HepG2 (cell line): ENCODE data around the gene RAB34. TPM values are rescaled to one million over a fixed set of nuclear protein-coding genes. Genes with fewer than 3 reads are reported as not detected.

ENCODE experiments used
- AKNA ChIP-seq: sonication (generic); formaldehyde crosslinking; IDR thresholded peaks from 2 replicates; pipeline ENCODE4 v1.4.0; 2020; ENCODE audit warnings: missing genetic modification reagents, borderline replicate concordance
- ATF7-NPFF ChIP-seq: sonication (generic); formaldehyde crosslinking; IDR thresholded peaks from 2 replicates; pipeline ENCODE4 v1.8.1; 2023; ENCODE audit warnings: mild to moderate bottlenecking, low read depth, missing genetic modification reagents, moderate library complexity
- BHLHE40 ChIP-seq: IDR thresholded peaks from 2 replicates; pipeline ENCODE4 v1.6.1; 2011; ENCODE audit warnings: low read length, improper control_type of control experiment
- CEBPB ChIP-seq: IDR thresholded peaks from 2 replicates; pipeline ENCODE4 v1.6.1; 2011; ENCODE audit warnings: low read depth, low read length, improper control_type of control experiment, borderline replicate concordance
- DNMT3B ChIP-seq: conservative IDR thresholded peaks from 2 replicates; pipeline ENCODE4 v1.6.1; 2016; ENCODE audit warnings: missing biosample characterization, control low read depth
- HOXA5 ChIP-seq: sonication (generic); formaldehyde crosslinking; IDR thresholded peaks from 2 replicates; pipeline ENCODE4 v1.4.0; 2020; ENCODE audit warnings: missing genetic modification reagents
- KDM5A ChIP-seq: fragments of 200-600 bp; sonication (generic); IDR thresholded peaks from 2 replicates; pipeline ENCODE4 v1.7.0; 2018; ENCODE audit warnings: antibody characterized with exemption, mild to moderate bottlenecking, low read length, borderline replicate concordance
- KLF6 ChIP-seq: IDR thresholded peaks from 2 replicates; pipeline ENCODE4 v1.8.0; 2016; ENCODE audit warnings: missing biosample characterization, missing genetic modification reagents
- NCOA5 ChIP-seq: sonication (generic); formaldehyde crosslinking; IDR thresholded peaks from 2 replicates; pipeline ENCODE4 v1.4.0; 2020; ENCODE audit warnings: missing genetic modification reagents
- PHF5A ChIP-seq: IDR thresholded peaks from one replicate; pipeline ENCODE4 v1.6.1; 2018; ENCODE audit warnings: low read depth, missing genetic modification reagents; ENCODE audit not compliant: unreplicated experiment
- PHF8 ChIP-seq: sonication (generic); formaldehyde crosslinking; IDR thresholded peaks from 2 replicates; pipeline ENCODE4 v1.5.0; 2020; ENCODE audit warnings: missing genetic modification reagents
- RBFOX2 ChIP-seq: fragments of 200-400 bp; formaldehyde crosslinking; IDR thresholded peaks from 2 replicates; pipeline ENCODE4 v1.6.1; 2017; ENCODE audit warnings: low read depth, mild to moderate bottlenecking, low read length
- RBM39 ChIP-seq: fragments of 200-400 bp; formaldehyde crosslinking; IDR thresholded peaks from one replicate; pipeline ENCODE4 v1.6.1; 2018; ENCODE audit warnings: antibody characterized with exemption, mild to moderate bottlenecking, low read depth, low read length; ENCODE audit not compliant: poor library complexity, severe bottlenecking
- SALL1 ChIP-seq: sonication (generic); formaldehyde crosslinking; IDR thresholded peaks from 2 replicates; pipeline ENCODE4 v1.8.0; 2022; ENCODE audit warnings: mild to moderate bottlenecking, missing genetic modification reagents
- SAP130 ChIP-seq: IDR thresholded peaks from 2 replicates; pipeline ENCODE4 v1.6.1; 2016; ENCODE audit warnings: low read depth
- SETDB1 ChIP-seq: sonication (generic); formaldehyde crosslinking; IDR thresholded peaks from 2 replicates; pipeline ENCODE4 v1.5.1; 2020; ENCODE audit warnings: missing genetic modification reagents, mild to moderate bottlenecking, borderline replicate concordance
- TCF7 ChIP-seq: sonication (generic); IDR thresholded peaks from 2 replicates; pipeline ENCODE4 v1.6.1; 2016; ENCODE audit warnings: antibody characterized with exemption, low read depth
- ZNF883 ChIP-seq: sonication (generic); formaldehyde crosslinking; IDR thresholded peaks from 2 replicates; pipeline ENCODE4 v1.5.1; 2020; ENCODE audit warnings: mild to moderate bottlenecking, missing genetic modification reagents; ENCODE audit errors: not compliant biosample characterization
- polyA plus RNA-seq, 8 experiments: library from polyadenylated mRNA; depleted of rRNA in 3 of 8; stranded (reverse) in 7 of 8; unstranded in 1 of 8; fragments of >200 nt; fragmentation: Illumina TruSeq in 4 of 8; extraction: Trizol in 4 of 8; gene quantifications; 2 replicates each; pipeline versions ENCODE4 v1.2.1 to v1.2.3, GENCODE V29; 2011 to 2016; ENCODE audit warnings: low read depth in 4 of 8, missing spikeins in 1 of 8, mixed read lengths in 1 of 8; ENCODE audit not compliant: insufficient read depth in 1 of 8
- total RNA-seq, 5 experiments: library from RNA; depleted of rRNA; stranded (reverse); fragments of >200 nt; fragmentation: Illumina TruSeq; extraction: Trizol; gene quantifications; 2 replicates each; pipeline ENCODE4 v1.2.3, GENCODE V29; 2016; ENCODE audit warnings: low read depth in 1 of 5
- TF ChIP-seq, protein P1 (sequence below), 2 experiments: IDR thresholded peaks; 2 replicates each; pipeline ENCODE4 v1.6.1; 2011 to 2012; ENCODE audit warnings: low read length in 2 of 2, borderline replicate concordance in 1 of 2, low read depth in 1 of 2, mild to moderate bottlenecking in 1 of 2, moderate library complexity in 1 of 2
- TF ChIP-seq, protein P2 (sequence below): sonication (generic); formaldehyde crosslinking; IDR thresholded peaks from 2 replicates; pipeline ENCODE4 v1.4.0; 2020; ENCODE audit warnings: missing genetic modification reagents; ENCODE audit errors: not compliant biosample characterization

The RAB34 gene
- total and polyA plus RNA-seq, 2 of the 13 experiments (the other 11 are each of a cell fraction or from before 2014, with no cell fraction given), result 0.49 TPM; not detected in 1

DNA sequence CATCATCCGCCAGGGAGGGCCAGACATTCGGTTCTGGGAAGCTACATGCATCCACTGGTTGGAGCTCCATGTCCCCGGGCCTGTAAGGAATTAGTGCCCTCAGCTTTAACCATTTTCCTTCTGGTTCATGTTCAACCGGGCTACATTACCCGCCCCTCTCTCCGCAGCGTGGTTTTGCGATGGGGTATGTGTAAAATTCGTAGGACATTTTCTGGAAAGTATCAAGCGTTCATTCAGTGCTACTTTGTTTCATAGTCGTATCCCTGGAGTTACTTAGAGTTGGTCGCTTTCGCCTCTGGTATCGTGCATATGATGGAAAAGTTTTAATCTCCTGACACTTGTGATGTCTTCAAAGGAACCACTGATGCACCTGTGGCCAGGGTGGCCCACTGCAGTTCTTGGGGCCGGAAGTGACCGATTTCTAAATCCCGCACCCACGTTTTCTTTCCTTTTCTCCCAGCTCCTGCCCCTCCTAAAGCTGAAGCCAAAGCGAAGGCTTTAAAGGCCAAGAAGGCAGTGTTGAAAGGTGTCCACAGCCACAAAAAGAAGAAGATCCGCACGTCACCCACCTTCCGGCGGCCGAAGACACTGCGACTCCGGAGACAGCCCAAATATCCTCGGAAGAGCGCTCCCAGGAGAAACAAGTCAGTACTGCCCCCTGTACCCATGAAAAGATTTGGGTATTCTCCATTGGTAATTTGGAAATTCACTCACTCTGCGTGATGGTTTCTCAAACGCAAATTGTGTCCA is 2.8 kb upstream of the RAB34 start (continued):
- TF ChIP-seq, protein P1, sequence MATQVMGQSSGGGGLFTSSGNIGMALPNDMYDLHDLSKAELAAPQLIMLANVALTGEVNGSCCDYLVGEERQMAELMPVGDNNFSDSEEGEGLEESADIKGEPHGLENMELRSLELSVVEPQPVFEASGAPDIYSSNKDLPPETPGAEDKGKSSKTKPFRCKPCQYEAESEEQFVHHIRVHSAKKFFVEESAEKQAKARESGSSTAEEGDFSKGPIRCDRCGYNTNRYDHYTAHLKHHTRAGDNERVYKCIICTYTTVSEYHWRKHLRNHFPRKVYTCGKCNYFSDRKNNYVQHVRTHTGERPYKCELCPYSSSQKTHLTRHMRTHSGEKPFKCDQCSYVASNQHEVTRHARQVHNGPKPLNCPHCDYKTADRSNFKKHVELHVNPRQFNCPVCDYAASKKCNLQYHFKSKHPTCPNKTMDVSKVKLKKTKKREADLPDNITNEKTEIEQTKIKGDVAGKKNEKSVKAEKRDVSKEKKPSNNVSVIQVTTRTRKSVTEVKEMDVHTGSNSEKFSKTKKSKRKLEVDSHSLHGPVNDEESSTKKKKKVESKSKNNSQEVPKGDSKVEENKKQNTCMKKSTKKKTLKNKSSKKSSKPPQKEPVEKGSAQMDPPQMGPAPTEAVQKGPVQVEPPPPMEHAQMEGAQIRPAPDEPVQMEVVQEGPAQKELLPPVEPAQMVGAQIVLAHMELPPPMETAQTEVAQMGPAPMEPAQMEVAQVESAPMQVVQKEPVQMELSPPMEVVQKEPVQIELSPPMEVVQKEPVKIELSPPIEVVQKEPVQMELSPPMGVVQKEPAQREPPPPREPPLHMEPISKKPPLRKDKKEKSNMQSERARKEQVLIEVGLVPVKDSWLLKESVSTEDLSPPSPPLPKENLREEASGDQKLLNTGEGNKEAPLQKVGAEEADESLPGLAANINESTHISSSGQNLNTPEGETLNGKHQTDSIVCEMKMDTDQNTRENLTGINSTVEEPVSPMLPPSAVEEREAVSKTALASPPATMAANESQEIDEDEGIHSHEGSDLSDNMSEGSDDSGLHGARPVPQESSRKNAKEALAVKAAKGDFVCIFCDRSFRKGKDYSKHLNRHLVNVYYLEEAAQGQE (IDR thresholded peaks at IDR 0.05; ENCODE audit: borderline replicate concordance in 1 of 2, low read depth in 1 of 2, low read length in 2 of 2), result no peak
- TF ChIP-seq SETDB1 (CRISPR knock-in tag) (no peak), HOXA5 (0 out of 2 replicates have a peak, but pooled peaks have one; percentile 2), ZNF883 (CRISPR knock-in tag) (peak; percentile 0), SAP130 (CRISPR knock-in tag) (peak; percentile 14; the same call in 1 of the 2 replicates), PHF5A (CRISPR knock-in tag) (peak; percentile 12), ATF7-NPFF (CRISPR knock-in tag) (no peak), TCF7 (no peak), KLF6 (CRISPR knock-in tag) (no peak), KDM5A (0 out of 2 replicates have a peak, but pooled peaks have one; percentile 17), DNMT3B (CRISPR knock-in tag) (0 out of 2 replicates have a peak, but pooled peaks have one; percentile 10), RBM39 (peak; percentile 5), CEBPB (no peak), PHF8 (CRISPR knock-in tag) (peak; percentile 8; the same call in 1 of the 2 replicates), BHLHE40 (no peak), SALL1 (CRISPR knock-in tag) (0 out of 2 replicates have a peak, but pooled peaks have one; percentile 32), RBFOX2 (peak; percentile 7; the same call in 1 of the 2 replicates), NCOA5 (CRISPR knock-in tag) (no peak), AKNA (CRISPR knock-in tag) (0 out of 2 replicates have a peak, but pooled peaks have one; percentile 31)
- TF ChIP-seq, protein P2, sequence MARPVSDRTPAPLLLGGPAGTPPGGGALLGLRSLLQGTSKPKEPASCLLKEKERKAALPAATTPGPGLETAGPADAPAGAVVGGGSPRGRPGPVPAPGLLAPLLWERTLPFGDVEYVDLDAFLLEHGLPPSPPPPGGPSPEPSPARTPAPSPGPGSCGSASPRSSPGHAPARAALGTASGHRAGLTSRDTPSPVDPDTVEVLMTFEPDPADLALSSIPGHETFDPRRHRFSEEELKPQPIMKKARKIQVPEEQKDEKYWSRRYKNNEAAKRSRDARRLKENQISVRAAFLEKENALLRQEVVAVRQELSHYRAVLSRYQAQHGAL (CRISPR knock-in tag), result no peak
